T1000 (cell line): ENCODE measurements around the gene PTCRA.

Experiments
- DNase-seq: peaks from one replicate; lab custom pipeline; 2025; ENCODE audit warnings: mixed read lengths; lab: John Stamatoyannopoulos, UW

The PTCRA gene

DNA sequence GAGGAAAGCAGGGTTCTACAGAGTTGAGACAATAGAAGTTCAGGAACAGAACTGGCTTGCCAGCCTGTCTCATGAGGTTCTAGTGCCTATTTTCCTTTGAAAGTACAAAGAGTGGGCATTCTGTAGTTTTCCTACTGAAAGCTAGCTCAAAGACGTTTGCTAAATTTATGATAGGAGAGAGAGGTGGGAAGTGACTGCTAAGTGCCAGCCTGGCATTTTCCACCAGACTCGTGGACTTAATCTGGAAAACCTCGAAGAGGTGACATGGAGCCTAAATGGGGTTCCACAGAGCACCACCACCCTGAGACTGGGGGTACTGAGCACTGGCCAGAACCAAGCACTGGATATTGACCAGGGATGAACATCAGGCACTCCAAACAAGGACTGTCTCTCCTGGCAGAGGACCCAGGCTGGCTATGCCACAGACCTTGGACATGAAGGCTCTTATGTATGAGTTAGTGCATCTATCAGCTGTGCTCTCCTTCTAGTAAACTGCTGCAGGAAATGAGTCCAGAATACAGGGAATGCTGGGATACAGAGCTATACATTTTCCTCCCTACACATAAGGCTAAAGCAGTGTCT is 56.0 kb downstream of the PTCRA start:
- no peak for DNase-seq

DNA sequence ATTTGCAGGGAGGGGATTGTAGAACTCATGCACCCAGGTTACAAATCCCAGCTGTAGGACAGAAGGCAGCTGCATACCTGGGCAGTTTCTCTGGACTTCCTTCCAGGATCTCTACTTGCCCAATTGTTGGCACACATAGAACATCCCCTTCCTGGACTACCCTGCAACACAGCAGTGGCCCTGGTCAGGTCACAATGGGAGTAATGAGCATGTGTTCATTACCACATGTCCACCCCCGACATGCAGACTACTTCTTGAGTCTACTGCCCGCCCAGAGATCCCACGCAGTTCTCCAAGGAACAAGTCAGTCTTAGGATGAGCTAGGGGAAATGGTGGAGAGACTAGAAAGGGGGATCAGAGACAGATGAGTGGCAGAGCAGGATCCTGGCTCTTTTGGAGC is 58.1 kb downstream of the PTCRA start:
- no peak for DNase-seq

DNA sequence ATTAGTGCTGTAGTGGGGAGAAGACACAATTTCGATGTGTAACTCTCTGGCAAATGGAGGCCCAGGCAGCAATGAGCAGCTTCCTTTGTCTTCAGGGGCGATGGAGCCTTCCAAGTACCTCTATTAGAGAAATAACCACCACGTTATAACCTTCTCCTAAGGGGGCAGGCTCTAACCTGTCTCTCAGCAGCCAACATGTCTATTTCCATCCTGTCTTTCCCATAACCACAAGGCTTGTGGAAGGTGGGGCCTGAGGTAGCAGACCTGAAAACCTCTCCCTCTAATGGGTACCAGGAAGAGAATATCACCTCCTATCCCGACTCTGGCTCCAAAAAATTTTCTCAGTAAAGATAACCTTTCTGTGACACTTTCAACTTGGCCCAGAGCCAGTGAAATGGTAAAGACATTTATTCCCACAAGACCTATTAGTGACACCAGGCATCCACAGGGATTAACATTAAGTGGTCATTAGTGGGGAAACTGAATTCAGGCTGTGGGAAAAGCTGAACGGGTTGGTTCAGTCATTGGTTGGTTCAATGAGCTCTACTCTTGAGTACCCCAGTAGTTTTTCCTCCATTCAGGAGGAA is 59.2 kb downstream of the PTCRA start:
- no peak for DNase-seq
